ENCODE results near the gene HNRNPUL2.
A peak's percentile ranks its signal among the peaks of the same experiment; 100 is the strongest.

Gene HNRNPUL2

DNA sequence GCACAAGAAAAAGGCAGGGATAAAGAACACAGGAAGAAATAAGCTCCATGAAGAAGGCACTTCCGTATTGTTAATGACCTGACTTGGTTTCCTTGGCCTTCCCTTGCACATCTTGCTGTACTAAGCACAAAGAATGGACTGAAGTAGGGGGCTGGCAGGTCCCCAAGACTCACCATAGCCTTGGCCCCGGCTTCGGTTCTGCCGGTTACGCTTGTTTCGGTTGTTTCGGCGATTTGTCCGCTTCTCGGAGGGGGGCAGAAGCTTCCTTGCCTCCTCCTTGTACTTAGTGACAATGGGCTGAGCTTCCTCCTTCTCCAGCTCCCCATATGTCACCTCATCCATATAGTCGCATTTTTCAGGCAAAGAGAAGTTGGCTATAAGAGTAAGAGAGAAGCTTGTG is 10.4 kb downstream of the HNRNPUL2 start:
- peaks cover 86% of the 10 kb centered on the region for H3K36me3 Mint-ChIP-seq (ENCODE audit: low read depth)
- no peak overlapping the region for H3K27ac Mint-ChIP-seq
- peaks cover 56% of the 10 kb centered on the region for H3K4me1 Mint-ChIP-seq (ENCODE audit: low read depth)
- DNase-seq (ENCODE audit: low spot score), result no peak
- H3K4me3 Mint-ChIP-seq, result no peak overlapping the region
- H3K9me3 Mint-ChIP-seq, result no peaks in the 10 kb centered on the region
- H3K27me3 Mint-ChIP-seq (ENCODE audit: low read depth), result no peaks in the 10 kb centered on the region

DNA sequence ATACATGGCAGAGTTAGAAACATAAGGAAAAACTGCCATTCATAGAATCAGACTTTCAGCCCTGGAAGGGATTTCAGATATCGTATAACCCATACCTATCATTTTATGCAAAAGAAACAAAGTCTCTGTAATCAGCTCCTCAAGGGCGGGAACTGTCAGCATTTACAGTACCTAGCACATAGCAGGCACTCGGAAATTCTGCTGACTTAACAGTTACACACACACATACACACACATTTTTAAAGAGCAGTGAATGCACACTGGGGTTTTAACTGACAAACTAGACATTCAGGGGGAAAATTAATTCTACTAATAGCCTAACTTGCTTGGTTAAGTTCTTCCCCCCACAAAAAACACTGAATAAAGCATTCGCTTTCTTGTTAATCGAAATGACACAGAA is 11.1 kb downstream of the HNRNPUL2 start:
- H3K4me1 Mint-ChIP-seq (ENCODE audit: low read depth), result peaks cover 50% of the 10 kb centered on the region
- H3K36me3 Mint-ChIP-seq (ENCODE audit: low read depth), result peaks cover 83% of the 10 kb centered on the region
- peak overlapping the region; percentile 17 for H3K27ac Mint-ChIP-seq
- DNase-seq (ENCODE audit: low spot score), result no peak
- no peak overlapping the region for H3K4me3 Mint-ChIP-seq
- H3K9me3 Mint-ChIP-seq, result no peaks in the 10 kb centered on the region
- no peaks in the 10 kb centered on the region for H3K27me3 Mint-ChIP-seq (ENCODE audit: low read depth)

DNA sequence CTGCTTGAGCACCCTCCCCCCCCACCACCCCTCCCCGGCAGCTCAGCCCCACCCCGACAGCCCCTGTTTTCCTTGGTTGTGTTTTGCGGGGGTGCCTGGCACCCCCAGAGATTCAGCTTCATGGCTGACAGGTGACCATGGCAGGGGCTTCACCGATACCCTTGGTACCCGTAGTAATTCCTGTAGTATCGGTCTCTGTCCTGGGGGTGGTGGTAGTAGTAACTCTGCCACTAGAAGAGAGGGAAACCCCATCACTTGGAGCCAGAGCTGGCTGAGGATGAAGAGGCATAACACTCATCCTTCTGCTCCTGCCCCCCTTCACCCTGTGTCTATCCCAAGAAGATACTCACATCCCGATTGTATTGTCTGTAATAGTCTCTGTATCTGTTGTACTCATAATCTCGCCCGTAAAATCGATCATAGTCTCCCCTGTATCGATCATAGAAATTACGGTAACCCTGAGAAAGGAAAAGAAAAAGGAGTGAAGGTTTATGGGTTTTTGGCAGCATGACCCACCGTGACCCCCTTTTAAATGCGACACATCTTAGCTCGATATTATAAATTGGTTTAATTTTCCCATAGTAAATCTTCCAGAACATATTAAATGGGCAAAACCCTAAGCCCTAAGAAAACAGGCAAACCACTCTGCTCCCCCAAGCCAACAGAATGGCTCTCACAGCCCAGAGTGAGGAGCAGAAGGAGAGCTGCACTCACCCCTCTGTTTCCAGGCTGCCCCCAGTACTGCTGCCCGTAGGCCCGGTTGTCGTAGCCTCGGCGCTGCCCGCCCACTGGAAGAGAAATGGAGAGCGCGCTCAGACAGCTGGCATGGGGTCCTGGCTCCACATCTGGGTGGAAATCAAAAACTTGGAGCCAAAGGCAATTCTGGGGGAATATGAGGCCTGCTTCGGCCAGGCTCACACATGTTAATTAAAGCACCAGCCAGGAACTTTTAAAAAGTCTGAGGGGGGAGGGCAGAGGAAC is 11.8 kb downstream of the HNRNPUL2 start:
- H3K4me1 Mint-ChIP-seq (ENCODE audit: low read depth), result peaks cover 50% of the 10 kb centered on the region
- no peaks in the 10 kb centered on the region for H3K9me3 Mint-ChIP-seq
- DNase-seq (ENCODE audit: low spot score), result no peak
- peak overlapping the region; percentile 63 for H3K27ac Mint-ChIP-seq
- no peaks in the 10 kb centered on the region for H3K27me3 Mint-ChIP-seq (ENCODE audit: low read depth)
- H3K4me3 Mint-ChIP-seq, result peak overlapping the region; percentile 17
- peaks cover 83% of the 10 kb centered on the region for H3K36me3 Mint-ChIP-seq (ENCODE audit: low read depth)

DNA sequence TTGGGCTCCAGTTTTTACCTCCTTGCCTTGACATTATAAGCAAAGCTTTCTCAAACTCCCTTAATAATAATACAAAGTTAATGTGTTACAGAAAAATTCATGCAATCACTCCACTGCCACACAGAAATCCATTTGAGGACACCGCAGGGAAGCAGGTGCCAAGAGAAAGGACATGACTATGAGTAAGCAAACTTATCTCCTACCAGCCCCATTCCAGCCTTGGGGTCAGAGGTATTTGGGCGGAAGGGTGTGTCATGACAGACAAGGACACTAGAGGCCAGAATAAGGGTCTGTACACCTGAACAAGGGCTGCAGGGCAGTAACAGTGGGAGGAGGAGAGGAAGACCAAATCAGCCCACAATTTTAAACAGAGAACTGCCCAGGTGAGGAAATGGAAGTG is 13.9 kb downstream of the HNRNPUL2 start:
- H3K4me3 Mint-ChIP-seq, result peak overlapping the region; percentile 74
- DNase-seq (ENCODE audit: low spot score), result no peak
- H3K27me3 Mint-ChIP-seq (ENCODE audit: low read depth), result no peaks in the 10 kb centered on the region
- H3K4me1 Mint-ChIP-seq (ENCODE audit: low read depth), result peaks cover 57% of the 10 kb centered on the region
- peak overlapping the region; percentile 93 for H3K27ac Mint-ChIP-seq
- no peaks in the 10 kb centered on the region for H3K9me3 Mint-ChIP-seq
- H3K36me3 Mint-ChIP-seq (ENCODE audit: low read depth), result peaks cover 74% of the 10 kb centered on the region

DNA sequence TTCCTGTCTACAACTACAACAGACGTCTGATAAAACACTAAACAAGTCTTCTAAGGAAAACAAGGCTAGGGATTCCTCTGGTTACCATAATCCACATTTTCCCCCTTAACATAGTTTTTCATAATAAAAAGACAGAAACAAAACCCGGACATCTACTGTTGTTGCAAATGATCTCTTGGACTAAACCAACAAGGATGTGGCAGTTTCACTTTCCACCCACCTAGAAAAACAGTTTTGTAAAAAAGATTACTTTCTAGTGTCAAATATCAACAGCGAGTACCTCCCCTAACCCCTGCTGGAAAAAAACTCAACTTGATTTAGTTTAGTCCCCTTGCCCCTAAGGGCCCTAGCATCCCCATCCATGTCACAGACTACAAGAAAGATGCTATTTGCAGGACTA is 14.4 kb downstream of the HNRNPUL2 start:
- Mint-ChIP-seq H3K4me1 (ENCODE audit: low read depth) (peaks cover 55% of the 10 kb centered on the region), H3K27me3 (ENCODE audit: low read depth) (no peaks in the 10 kb centered on the region), H3K9me3 (no peaks in the 10 kb centered on the region), H3K36me3 (ENCODE audit: low read depth) (peaks cover 69% of the 10 kb centered on the region), H3K27ac (peak overlapping the region; percentile 93), H3K4me3 (peak overlapping the region; percentile 74)
- DNase-seq (ENCODE audit: low spot score), result no peak

DNA sequence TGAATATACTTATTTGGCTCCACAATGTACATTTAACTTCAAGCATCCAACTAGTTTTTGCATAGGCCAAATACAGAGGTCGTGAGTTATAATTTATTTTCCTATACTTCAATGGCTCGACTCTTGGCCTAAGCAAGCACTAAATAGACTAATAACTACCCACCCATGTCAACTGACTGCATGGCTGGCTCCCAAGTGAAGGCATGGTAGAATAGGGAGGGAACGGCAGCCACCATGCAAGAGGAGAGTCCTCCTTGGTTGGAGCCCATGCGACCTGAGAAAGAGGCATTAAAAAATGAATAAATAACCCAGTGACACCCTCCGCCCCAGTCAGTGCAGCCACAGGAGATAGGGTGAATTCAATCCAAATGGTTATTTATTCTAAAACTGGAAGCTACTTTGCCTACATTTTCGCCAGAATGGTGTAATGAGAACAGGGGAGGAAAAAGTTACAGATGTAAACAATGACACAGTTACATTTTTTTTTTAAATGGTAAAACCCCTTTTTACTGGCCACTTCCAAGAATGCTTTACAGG is 14.9 kb downstream of the HNRNPUL2 start:
- H3K4me1 Mint-ChIP-seq (ENCODE audit: low read depth), result peaks cover 57% of the 10 kb centered on the region
- peaks cover 64% of the 10 kb centered on the region for H3K36me3 Mint-ChIP-seq (ENCODE audit: low read depth)
- H3K27ac Mint-ChIP-seq, result peak overlapping the region; percentile 93
- H3K27me3 Mint-ChIP-seq (ENCODE audit: low read depth), result no peaks in the 10 kb centered on the region
- H3K4me3 Mint-ChIP-seq, result peak overlapping the region; percentile 74
- H3K9me3 Mint-ChIP-seq, result no peaks in the 10 kb centered on the region
- DNase-seq (ENCODE audit: low spot score), result no peak

DNA sequence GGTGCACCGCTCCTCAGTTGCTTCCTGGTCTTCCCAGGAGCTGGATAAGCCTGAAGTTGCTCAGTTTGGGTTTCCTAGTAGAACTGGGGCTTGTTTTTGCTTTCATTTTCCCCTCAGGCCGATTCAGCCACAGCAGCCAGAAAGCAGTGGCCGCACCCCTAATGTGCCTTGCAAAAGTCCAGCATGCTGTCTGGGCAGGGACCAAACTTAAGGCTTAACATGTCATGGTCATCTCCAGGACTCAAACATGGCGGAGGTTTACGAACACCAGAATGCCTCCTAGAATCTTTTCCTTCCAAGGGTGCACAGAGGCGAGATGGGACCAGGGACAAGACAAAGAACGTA is 17.3 kb downstream of the HNRNPUL2 start:
- peak; percentile 25 for DNase-seq (ENCODE audit: low spot score)
- Mint-ChIP-seq H3K4me1 (ENCODE audit: low read depth) (peaks cover 65% of the 10 kb centered on the region), H3K9me3 (no peaks in the 10 kb centered on the region), H3K27ac (peak overlapping the region; percentile 96), H3K27me3 (ENCODE audit: low read depth) (no peaks in the 10 kb centered on the region), H3K36me3 (ENCODE audit: low read depth) (peaks cover 45% of the 10 kb centered on the region), H3K4me3 (peak overlapping the region; percentile 95)

DNA sequence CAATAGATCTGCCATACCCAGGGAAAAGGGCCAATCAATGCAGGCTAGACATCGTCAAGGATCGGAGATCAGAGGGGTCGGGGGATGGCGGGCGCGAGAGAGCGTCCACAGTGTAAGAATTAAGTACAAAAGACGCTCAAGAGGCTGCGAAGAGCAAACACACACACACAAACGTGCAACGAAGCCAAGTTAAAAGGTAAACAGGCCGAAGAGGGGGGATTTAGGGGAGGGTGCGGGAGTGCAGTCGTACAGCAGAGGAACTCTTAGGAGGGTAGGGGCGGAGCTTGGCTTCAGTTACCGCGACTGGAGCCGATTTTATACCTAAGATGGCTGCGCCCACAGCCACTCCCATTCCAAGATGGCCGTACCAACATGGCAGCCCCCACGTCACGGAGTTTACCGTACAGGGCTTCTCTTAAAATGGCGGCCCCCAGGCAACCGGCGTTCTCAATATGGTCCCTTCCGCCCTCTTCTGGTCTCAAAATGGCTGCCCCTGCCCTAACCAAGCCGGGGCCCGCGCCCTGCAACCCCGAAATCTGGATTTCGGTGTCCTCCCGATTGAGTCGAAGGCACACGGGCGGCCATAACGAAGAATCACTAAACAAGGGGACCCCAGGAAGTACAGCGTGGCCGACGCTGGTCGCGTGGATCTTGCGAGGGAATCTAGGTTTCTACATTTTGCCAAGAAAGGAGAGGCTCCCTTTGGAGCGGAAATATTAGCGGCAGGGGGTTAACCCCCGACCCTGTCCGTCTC is 17.8 kb downstream of the HNRNPUL2 start:
- Mint-ChIP-seq H3K36me3 (ENCODE audit: low read depth) (peaks cover 43% of the 10 kb centered on the region), H3K4me1 (ENCODE audit: low read depth) (peaks cover 60% of the 10 kb centered on the region), H3K9me3 (no peaks in the 10 kb centered on the region), H3K4me3 (peak overlapping the region; percentile 95), H3K27me3 (ENCODE audit: low read depth) (no peaks in the 10 kb centered on the region), H3K27ac (peak overlapping the region; percentile 96)
- peak; percentile 95 for DNase-seq (ENCODE audit: low spot score)

DNA sequence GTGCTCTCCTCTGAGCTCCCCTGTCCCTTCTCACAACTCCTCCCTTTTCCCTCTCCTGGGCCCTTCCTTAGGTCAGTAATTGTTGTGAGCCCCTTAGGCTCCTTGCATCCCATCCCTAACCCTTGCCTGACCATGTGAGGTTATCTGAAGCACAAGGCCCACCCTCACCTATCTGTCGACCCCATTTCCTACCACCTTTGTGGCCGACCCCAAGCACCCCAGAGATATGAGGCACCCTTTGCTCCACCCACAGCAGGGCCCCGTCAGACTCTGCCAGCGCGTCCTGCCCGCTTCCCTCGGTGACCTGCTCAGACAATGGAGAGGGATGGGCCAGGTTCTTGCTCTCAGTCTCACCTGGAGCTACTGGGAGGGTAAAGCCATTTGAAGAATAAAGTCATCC is 18.5 kb downstream of the HNRNPUL2 start:
- Mint-ChIP-seq H3K27ac (peak overlapping the region; percentile 96), H3K4me3 (peak overlapping the region; percentile 95), H3K36me3 (ENCODE audit: low read depth) (peaks cover 38% of the 10 kb centered on the region), H3K9me3 (no peaks in the 10 kb centered on the region), H3K4me1 (ENCODE audit: low read depth) (peaks cover 56% of the 10 kb centered on the region), H3K27me3 (ENCODE audit: low read depth) (no peaks in the 10 kb centered on the region)
- DNase-seq (ENCODE audit: low spot score), result peak; percentile 38

DNA sequence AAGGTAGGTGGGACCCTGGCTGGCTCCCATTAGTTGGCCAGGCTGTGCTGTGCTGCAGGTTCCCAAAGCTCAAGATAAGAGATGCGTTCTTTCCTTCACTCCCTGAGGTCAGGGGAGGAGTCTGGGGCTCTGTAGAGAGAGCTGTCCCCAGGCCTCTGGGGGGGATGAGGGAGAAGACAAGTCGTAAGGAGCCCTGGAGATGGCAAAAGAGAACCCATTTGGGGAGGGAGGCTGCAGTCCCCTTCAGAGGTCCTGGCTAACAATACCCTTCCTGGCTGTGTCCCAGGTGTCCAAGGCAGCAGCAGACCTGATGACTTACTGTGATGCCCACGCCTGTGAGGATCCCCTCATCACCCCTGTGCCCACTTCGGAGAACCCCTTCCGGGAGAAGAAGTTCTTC is 18.9 kb downstream of the HNRNPUL2 start:
- Mint-ChIP-seq H3K9me3 (no peaks in the 10 kb centered on the region), H3K27ac (peak overlapping the region; percentile 96), H3K27me3 (ENCODE audit: low read depth) (no peaks in the 10 kb centered on the region), H3K4me1 (ENCODE audit: low read depth) (peaks cover 52% of the 10 kb centered on the region), H3K4me3 (peak overlapping the region; percentile 95), H3K36me3 (ENCODE audit: low read depth) (peaks cover 34% of the 10 kb centered on the region)
- no peak for DNase-seq (ENCODE audit: low spot score)

DNA sequence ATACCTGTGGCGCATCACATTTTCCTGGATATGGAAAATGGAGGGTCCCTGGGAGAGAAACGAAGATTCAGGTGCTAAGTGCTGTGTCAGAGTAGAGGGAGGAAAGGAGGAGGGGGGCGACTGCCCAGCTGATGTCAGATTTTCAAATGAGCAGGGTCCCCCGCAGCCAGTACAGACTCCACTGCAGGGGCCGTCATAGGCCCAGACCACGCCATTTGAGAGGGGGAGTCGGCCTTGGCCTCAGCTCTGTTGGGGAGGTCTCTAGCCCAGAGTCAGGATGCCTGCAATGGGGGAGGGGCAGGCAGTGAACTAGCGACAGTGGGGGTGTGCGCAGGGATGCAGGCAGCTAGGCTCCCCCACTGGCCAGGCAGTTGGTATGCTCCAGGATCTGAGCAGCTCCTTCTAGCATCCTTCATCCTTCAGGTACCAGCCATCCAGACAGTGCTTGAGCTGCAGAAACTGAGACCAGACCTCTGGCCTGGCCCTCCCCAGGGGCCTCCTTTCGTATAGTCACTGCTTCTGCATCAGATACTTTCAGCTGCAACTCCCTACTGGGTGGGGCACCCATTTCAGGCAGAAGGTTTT is 19.9 kb downstream of the HNRNPUL2 start, which contains the start of the genes BSCL2 and GNG3:
Gene BSCL2, minus strand, starts transcription at position 148 of the 585 bp plus-strand sequence. CDS start 229 bp downstream, outside the sequence.
Gene GNG3, plus strand, starts transcription at position 400 of the 585 bp plus-strand sequence. CDS start 620 bp downstream, outside the sequence.
- Mint-ChIP-seq H3K36me3 (ENCODE audit: low read depth) (peaks cover 27% of the 10 kb centered on the region), H3K27me3 (ENCODE audit: low read depth) (no peaks in the 10 kb centered on the region), H3K9me3 (no peaks in the 10 kb centered on the region), H3K27ac (peak within 1 kb of the TSS; percentile 96), H3K4me1 (ENCODE audit: low read depth) (peaks cover 42% of the 10 kb centered on the region), H3K4me3 (peak within 1 kb of the TSS; percentile 95)
- no peak for DNase-seq (ENCODE audit: low spot score)

DNA sequence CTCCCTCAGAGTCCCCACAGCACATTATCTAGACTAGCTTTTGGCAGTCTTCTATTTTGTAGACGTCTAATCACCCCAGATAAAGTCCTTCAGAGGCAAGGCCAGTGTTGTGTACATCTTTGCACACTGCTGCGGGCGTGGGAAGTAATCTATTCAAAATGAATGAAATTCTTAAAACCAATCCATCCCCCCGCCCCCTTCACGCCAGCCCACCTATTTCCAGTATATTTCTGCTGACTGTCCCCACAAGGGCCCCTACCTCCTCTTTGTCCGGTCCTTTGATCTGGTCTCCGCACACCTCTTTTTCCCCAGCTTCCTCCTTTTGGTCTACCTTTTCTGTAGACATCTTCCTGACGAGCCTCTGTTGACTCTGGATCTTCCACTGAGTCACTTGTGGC is 20.4 kb downstream of the HNRNPUL2 start:
- Mint-ChIP-seq H3K4me3 (peak overlapping the region; percentile 41), H3K36me3 (ENCODE audit: low read depth) (peaks cover 26% of the 10 kb centered on the region), H3K9me3 (no peaks in the 10 kb centered on the region), H3K27me3 (ENCODE audit: low read depth) (no peaks in the 10 kb centered on the region), H3K4me1 (ENCODE audit: low read depth) (peaks cover 38% of the 10 kb centered on the region), H3K27ac (peak overlapping the region; percentile 38)
- DNase-seq (ENCODE audit: low spot score), result no peak

All from T-helper 2 cell treated with Interferon-gamma antibody and Interleukin-4, amounts not matched to agents 5 μg/mL and 100 μg/mL, for 36 hours (primary cell).